CD14-positive monocyte (primary cell): ENCODE results near the gene BLM. TPM values are rescaled to one million over a fixed set of nuclear protein-coding genes. Genes with fewer than 3 reads are reported as not detected.

ENCODE experiments used
- DNase-seq, 3 donors: peaks; one replicate each; pipeline ENCODE4 v3.0.0-alpha.2; 2011 to 2022
- H2AFZ ChIP-seq: 2 replicates; pipeline ENCODE4 v1.6.0; 2012; ENCODE audit warnings: mild to moderate bottlenecking, low read depth, low read length, inconsistent platforms; ENCODE audit not compliant: insufficient read depth, poor library complexity, severe bottlenecking
- H3K27ac ChIP-seq, 2 donors: 1 replicate in 1 of 2; 2 replicates in 1 of 2; pipeline ENCODE4 v1.5.1; 2012 to 2013; ENCODE audit warnings: low read length in 2 of 2, control low read depth in 1 of 2, inconsistent platforms in 1 of 2, low read depth in 1 of 2, mild to moderate bottlenecking in 1 of 2
- H3K27me3 ChIP-seq, 2 donors: one replicate each; pipeline versions ENCODE4 v1.6.0 to v1.6.1; 2011 to 2013; ENCODE audit warnings: low read length in 2 of 2; ENCODE audit not compliant: control insufficient read depth in 2 of 2, insufficient read depth in 2 of 2
- H3K36me3 ChIP-seq, 2 donors: replicated peaks in 1 of 2; 1 replicate in 1 of 2; 2 replicates in 1 of 2; pipeline versions ENCODE4 v1.5.1 to v1.6.1; 2012 to 2013; ENCODE audit warnings: low read length in 2 of 2, control low read depth in 1 of 2, inconsistent platforms in 1 of 2, mild to moderate bottlenecking in 1 of 2; ENCODE audit not compliant: insufficient read depth in 2 of 2, control insufficient read depth in 1 of 2
- H3K4me1 ChIP-seq, 2 donors: 1 replicate in 1 of 2; 2 replicates in 1 of 2; pipeline versions ENCODE4 v1.5.1 to v1.6.1; 2012 to 2013; ENCODE audit warnings: low read length in 2 of 2, control low read depth in 1 of 2, inconsistent platforms in 1 of 2, mild to moderate bottlenecking in 1 of 2, moderate library complexity in 1 of 2; ENCODE audit not compliant: insufficient read depth in 2 of 2, control insufficient read depth in 1 of 2
- H3K4me2 ChIP-seq: replicated peaks from 2 replicates; pipeline ENCODE3; 2012; ENCODE audit warnings: low read length, moderate library complexity, mild to moderate bottlenecking; ENCODE audit not compliant: poor library complexity, severe bottlenecking; ENCODE audit errors: extremely low read depth
- H3K4me3 ChIP-seq, 3 experiments: fragments of 200-600 bp in 1 of 3; sonication (generic) in 1 of 3; replicated peaks in 1 of 3; 1 replicate in 2 of 3; 2 replicates in 1 of 3; pipeline ENCODE4 v1.5.1; 2011 to 2013; ENCODE audit warnings: low read length in 3 of 3, mild to moderate bottlenecking in 3 of 3, control low read depth in 2 of 3, low read depth in 2 of 3, inconsistent platforms in 1 of 3, moderate library complexity in 1 of 3
- H3K79me2 ChIP-seq: 2 replicates; pipeline ENCODE4 v1.6.0; 2012; ENCODE audit warnings: mild to moderate bottlenecking, control low read depth, inconsistent platforms, low read length, moderate library complexity; ENCODE audit not compliant: insufficient read depth
- H3K9ac ChIP-seq: 2 replicates; pipeline ENCODE4 v1.6.0; 2017; ENCODE audit warnings: low read length, mild to moderate bottlenecking; ENCODE audit not compliant: insufficient read depth, poor library complexity, severe bottlenecking
- H3K9me3 ChIP-seq, 2 donors: replicated peaks in 1 of 2; 1 replicate in 1 of 2; 2 replicates in 1 of 2; pipeline versions ENCODE4 v1.5.1 to v1.6.1; 2012 to 2013; ENCODE audit warnings: low read length in 2 of 2, control low read depth in 1 of 2; ENCODE audit not compliant: control insufficient read depth in 1 of 2, insufficient read depth in 1 of 2
- H4K20me1 ChIP-seq: 2 replicates; pipeline ENCODE4 v1.6.0; 2012; ENCODE audit warnings: mild to moderate bottlenecking, low read length, control low read depth, moderate library complexity; ENCODE audit not compliant: insufficient read depth
- H3K27ac Mint-ChIP-seq, 7 donors: one replicate each; pipeline ENCODE4 v1.8.0; 2020; ENCODE audit warnings: mild to moderate bottlenecking in 7 of 7, mixed read lengths in 7 of 7, moderate library complexity in 6 of 7, inconsistent platforms in 2 of 7
- H3K27me3 Mint-ChIP-seq, 3 donors: one replicate each; pipeline ENCODE4 v1.8.0; 2021 to 2022; ENCODE audit warnings: low read depth in 3 of 3, mild to moderate bottlenecking in 3 of 3, mixed read lengths in 3 of 3, moderate library complexity in 3 of 3, inconsistent platforms in 1 of 3
- H3K36me3 Mint-ChIP-seq, 2 donors: one replicate each; pipeline ENCODE4 v1.8.0; 2020; ENCODE audit warnings: mixed read lengths in 2 of 2, inconsistent platforms in 1 of 2, mild to moderate bottlenecking in 1 of 2
- H3K4me1 Mint-ChIP-seq: one replicate; pipeline ENCODE4 v1.8.0; 2020; ENCODE audit warnings: mild to moderate bottlenecking, mixed read lengths
- H3K4me3 Mint-ChIP-seq, 2 donors: one replicate each; pipeline ENCODE4 v1.8.0; 2020; ENCODE audit warnings: mild to moderate bottlenecking in 2 of 2, mixed read lengths in 2 of 2, moderate library complexity in 1 of 2
- H3K9me3 Mint-ChIP-seq, 7 donors: one replicate each; pipeline ENCODE4 v1.8.0; 2020 to 2022; ENCODE audit warnings: mixed read lengths in 7 of 7, mild to moderate bottlenecking in 6 of 7, moderate library complexity in 6 of 7, inconsistent platforms in 2 of 7
- WGBS: methylation state at CpG from one replicate; pipeline ENCODE4 v1.1.5; 2013; ENCODE audit warnings: missing lambda C conversion rate; ENCODE audit not compliant: insufficient coverage; 5-methylcytosine and 5-hydroxymethylcytosine counted together
- intact Hi-C, 2 donors: fragments of 100-400 bp; cut with micrococcal nuclease; formaldehyde crosslinking; loops; one replicate each; pipeline versions ENCODE4 v1.15.0 to v1.15.1; 2023
- polyA plus RNA-seq, 3 donors: library from polyadenylated mRNA; depleted of rRNA in 1 of 3; unstranded in 2 of 3; stranded (reverse) in 1 of 3; fragments of 300-500 nt in 2 of 3; fragments of >200 nt in 1 of 3; fragmentation: Illumina TruSeq in 2 of 3; gene quantifications; 1 replicate in 2 of 3; 2 replicates in 1 of 3; pipeline ENCODE4 v1.2.3, GENCODE V29; 2012 to 2021
- TF ChIP-seq, protein P1 (sequence below): fragments of 200-600 bp; IDR thresholded peaks from one replicate; pipeline ENCODE4 v1.8.0; 2022; ENCODE audit warnings: antibody characterized with exemption, mild to moderate bottlenecking

Gene BLM
- polyA plus RNA-seq, 3 donors = 0.69 to 2.3 (median 1.2) TPM

DNA sequence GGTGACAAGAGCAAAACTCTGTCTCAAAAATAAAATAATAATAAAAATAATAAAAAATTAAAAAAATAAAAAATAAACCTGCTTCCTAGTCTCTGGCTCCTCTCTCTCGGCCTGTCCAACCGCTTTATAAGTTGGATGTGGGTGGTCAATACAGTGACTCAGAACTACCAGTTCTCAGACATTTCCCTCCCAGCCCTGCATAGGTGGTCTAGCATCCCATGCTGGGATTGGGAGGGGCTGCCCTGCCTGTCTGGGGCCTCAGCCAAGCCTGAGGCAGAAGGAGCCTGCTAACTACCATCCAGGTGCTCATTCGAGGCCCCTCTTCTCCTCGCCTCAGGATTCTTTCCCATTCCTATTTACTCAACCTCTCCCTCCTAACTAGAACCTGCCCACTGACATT is 33.3 kb upstream of the BLM start:
- Mint-ChIP-seq H3K36me3 (no peaks in the 10 kb centered on the region), H3K9me3 (peaks cover 0 to under 1% (median 0%) of the 10 kb centered on the region in 7 donors), H3K4me3 (no peak overlapping the region), H3K27ac (no peak overlapping the region), H3K4me1 (peaks cover 20% of the 10 kb centered on the region), H3K27me3 (no peaks in the 10 kb centered on the region)
- H3K9ac ChIP-seq = no peak overlapping the region
- H3K27me3 ChIP-seq = no peaks in the 10 kb centered on the region
- H3K36me3 ChIP-seq = no peaks in the 10 kb centered on the region
- H3K27ac ChIP-seq = no peak overlapping the region
- DNase-seq = no peak
- H4K20me1 ChIP-seq = no peaks in the 10 kb centered on the region
- H3K79me2 ChIP-seq = no peaks in the 10 kb centered on the region
- intact Hi-C loops = no loop called here
- no peak overlapping the region for H2AFZ ChIP-seq
- WGBS = 90% methylated on average over 1 of the region's 4 CpGs
- TF ChIP-seq, protein P1, sequence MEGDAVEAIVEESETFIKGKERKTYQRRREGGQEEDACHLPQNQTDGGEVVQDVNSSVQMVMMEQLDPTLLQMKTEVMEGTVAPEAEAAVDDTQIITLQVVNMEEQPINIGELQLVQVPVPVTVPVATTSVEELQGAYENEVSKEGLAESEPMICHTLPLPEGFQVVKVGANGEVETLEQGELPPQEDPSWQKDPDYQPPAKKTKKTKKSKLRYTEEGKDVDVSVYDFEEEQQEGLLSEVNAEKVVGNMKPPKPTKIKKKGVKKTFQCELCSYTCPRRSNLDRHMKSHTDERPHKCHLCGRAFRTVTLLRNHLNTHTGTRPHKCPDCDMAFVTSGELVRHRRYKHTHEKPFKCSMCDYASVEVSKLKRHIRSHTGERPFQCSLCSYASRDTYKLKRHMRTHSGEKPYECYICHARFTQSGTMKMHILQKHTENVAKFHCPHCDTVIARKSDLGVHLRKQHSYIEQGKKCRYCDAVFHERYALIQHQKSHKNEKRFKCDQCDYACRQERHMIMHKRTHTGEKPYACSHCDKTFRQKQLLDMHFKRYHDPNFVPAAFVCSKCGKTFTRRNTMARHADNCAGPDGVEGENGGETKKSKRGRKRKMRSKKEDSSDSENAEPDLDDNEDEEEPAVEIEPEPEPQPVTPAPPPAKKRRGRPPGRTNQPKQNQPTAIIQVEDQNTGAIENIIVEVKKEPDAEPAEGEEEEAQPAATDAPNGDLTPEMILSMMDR = no peak
- peaks cover 0 to under 1% of the 10 kb centered on the region in 2 donors for H3K9me3 ChIP-seq
- H3K4me3 ChIP-seq = no peak overlapping the region
- H3K4me1 ChIP-seq = peaks cover 17 to 20% of the 10 kb centered on the region in 2 donors
- no peak overlapping the region for H3K4me2 ChIP-seq

DNA sequence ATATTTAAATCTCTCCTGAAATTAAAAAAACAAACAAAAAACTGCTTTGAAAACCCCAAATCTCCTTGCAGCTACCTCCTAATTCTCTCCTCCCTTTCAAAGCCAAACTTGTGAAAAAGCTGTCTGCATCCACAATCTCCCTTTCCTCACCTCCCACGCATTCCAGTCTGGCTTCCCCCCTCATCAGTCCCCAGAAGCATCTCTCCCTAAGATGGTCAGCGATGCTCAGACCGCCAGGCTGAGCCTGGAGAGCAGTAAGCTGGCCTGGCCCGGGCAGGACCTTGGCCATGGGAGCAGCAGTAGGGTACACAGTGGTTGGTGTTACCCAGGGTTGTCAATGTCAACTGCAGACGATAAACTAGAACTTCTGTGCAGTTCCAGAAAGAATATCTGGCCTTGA is 32.9 kb upstream of the BLM start:
- H3K27ac Mint-ChIP-seq = no peak overlapping the region
- H3K79me2 ChIP-seq = no peaks in the 10 kb centered on the region
- no peaks in the 10 kb centered on the region for H3K27me3 Mint-ChIP-seq
- H3K4me3 Mint-ChIP-seq = no peak overlapping the region
- H3K27me3 ChIP-seq = no peaks in the 10 kb centered on the region
- DNase-seq = no peak
- WGBS = 100% methylated on average over 4 of the region's 5 CpGs
- H4K20me1 ChIP-seq = no peaks in the 10 kb centered on the region
- no peak overlapping the region for H3K4me2 ChIP-seq
- H3K9ac ChIP-seq = no peak overlapping the region
- peaks cover 17 to 20% of the 10 kb centered on the region in 2 donors for H3K4me1 ChIP-seq
- no peak overlapping the region for H3K27ac ChIP-seq
- H3K9me3 Mint-ChIP-seq = peaks cover 0 to 4% (median 0%) of the 10 kb centered on the region in 7 donors
- H3K4me1 Mint-ChIP-seq = peaks cover 20% of the 10 kb centered on the region
- TF ChIP-seq, protein P1 = no peak
- intact Hi-C loops = no loop called here
- no peaks in the 10 kb centered on the region for H3K36me3 Mint-ChIP-seq
- H3K36me3 ChIP-seq = no peaks in the 10 kb centered on the region
- H2AFZ ChIP-seq = no peak overlapping the region
- H3K9me3 ChIP-seq = peaks cover 0 to 4% of the 10 kb centered on the region in 2 donors
- H3K4me3 ChIP-seq = no peak overlapping the region
